Putamen (tissue), 1 donor: ENCODE data around the gene ATP4B.

Experiments
- DNase-seq: peaks from one replicate; pipeline ENCODE4 v3.0.0-alpha.2; 2016; ENCODE audit warnings: low spot score

Gene ATP4B

DNA sequence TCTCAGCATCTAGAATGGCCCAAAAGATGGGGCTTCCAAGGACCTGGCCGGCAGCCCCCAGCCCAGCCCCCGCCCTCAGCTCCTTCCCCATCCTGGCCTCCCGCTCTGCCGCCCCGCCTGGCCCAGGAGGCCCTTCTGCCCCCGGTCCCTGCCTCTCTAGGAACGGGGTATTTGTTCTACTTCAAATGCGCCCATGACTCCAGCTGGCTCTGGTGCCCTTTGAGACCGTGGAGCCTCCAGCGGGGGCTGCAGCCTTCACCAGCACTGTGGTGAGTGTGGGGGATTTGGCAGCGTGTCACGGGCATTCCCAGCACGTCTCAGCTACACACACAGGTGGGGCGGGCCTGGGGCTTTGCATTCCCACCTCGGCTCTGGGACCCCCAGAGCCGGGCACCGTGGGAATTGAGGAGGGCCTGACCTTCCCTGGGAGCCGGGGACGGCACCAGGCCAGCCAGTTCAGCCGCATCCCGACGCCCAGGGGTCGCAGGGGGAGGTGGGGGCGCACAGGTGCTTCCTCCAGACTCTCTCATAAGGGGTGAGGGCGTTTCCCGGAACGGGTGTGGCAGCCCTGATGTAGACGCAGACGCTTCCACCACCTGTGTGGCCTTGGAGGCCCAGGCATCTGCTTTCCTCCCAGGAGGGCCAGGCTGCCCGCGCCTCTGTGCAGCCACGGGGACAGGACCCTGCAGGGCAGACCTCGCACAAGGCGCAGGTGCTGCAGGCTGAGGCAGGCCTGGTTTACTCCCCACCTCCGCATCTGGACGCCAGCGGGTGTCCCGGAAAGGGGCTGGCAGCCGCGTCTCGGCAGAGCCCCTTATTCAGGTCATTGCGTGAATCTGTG, 947 bp downstream of the ATP4B start:
- DNase-seq = no peak

DNA sequence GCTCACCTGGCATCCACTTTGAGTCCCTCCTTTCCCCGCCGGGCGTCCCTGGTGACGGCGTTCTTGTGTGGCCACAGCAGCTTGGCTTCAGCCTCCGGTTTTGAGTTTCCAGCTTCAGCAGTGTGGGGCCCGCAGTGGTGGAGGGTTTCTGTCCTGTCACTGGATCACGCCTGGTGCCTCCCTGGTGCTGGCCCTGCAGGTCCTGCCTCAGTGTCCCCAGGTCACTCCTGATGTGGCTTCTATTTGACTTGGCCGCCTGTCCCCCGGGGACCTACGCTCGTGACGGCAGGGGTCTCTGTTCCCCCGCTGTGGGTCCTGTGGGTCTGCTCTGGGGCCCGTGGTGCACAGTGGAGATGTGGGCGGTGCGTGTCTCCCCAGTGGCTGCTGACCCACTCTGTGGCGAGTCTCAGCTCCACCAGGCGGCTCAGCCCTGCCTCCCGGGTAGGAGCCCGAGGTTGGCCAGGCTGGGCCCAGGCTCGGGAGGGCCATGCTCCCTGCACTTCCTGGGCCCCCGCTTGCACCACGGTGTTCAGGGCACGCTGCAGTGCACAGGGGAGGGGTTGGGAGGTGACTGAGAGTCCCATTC, 1.9 kb downstream of the ATP4B start:
- DNase-seq = no peak

DNA sequence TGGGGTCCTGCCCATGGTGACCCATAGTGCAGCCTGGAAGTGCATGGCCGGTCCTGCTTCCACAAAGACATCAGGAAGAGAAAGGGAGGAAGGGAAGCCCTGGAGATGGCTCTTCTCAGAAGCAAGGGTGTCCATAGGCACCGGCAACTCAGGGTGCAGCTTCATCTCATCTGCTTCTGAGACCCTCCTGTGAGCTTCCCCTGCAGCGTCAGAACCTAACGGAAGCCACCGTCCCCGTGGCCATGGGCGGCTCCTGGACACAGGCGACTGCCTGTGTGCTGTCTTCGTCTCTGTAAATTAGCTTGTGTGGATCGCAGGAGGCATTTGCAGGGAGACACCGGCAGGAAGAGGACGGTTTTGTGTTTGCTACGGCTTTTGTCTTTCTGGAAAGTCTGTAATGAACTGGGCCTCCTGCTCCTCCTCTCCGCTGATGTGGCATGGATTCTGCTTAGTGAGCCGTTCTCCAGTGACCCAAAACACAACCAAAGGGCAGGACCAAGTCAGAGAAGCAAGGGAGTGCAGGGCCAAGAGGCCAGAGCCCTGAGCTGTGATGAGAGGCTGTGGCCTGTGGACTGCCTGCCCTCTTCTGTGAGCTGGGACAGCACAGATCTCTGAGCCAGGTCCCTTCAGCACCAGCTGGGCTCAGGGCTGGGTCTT, 2.5 kb downstream of the ATP4B start:
- no peak for DNase-seq

DNA sequence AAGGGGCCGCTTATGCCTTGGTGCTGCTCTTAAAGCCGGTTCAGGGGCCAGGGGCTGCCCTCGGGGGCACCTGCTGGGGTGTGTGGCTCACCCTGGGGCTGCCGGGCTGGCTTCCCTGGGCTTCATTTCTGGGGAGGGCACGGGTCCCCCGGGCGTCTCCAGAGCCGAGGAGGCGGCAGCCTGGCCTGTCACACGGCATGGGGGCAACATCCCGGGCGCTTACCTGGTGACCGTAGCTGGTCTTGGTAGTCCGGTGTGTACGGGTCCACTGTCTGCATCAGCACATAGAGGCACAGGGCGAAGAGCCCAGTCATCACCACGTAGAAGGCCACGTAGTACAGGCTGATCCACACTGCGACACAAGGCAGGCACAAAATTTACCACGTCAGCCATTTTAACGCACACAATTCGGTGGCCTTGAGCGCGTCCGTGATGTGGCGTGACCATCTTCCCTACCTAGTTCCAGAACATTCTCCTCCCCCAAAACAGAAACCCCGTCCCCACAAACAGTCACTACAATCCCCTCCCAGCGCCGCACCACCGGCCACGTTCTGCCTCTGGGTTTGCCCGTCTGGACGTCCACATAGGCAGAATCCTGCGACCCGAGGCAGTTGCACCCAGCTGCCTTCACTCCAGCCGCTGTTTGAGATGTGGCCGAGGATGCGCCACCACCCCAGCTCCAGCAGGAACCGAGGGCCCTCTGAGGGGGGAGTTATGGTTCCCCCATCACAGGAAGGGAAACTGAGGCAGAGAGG, 3.2 kb downstream of the ATP4B start:
- DNase-seq = no peak

DNA sequence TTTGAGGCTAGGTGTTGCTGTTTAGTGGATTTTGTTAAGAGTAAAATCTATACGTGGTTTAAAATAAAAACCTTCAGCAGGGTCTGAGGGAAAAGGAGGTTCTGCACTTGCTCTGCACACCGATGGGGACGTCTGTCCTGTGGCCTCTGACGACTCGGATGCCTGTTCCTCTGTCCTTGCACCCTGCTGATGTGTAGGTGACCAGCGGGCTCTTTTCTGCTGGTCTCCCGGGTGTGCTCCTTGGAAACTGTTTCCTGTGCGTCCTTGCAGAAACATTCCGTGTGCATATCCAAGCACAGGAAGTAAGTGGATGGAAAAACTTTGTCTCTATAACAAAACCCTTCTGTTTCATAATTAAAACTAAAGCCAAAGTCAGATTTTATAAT, 3.8 kb downstream of the ATP4B start:
- no peak for DNase-seq

DNA sequence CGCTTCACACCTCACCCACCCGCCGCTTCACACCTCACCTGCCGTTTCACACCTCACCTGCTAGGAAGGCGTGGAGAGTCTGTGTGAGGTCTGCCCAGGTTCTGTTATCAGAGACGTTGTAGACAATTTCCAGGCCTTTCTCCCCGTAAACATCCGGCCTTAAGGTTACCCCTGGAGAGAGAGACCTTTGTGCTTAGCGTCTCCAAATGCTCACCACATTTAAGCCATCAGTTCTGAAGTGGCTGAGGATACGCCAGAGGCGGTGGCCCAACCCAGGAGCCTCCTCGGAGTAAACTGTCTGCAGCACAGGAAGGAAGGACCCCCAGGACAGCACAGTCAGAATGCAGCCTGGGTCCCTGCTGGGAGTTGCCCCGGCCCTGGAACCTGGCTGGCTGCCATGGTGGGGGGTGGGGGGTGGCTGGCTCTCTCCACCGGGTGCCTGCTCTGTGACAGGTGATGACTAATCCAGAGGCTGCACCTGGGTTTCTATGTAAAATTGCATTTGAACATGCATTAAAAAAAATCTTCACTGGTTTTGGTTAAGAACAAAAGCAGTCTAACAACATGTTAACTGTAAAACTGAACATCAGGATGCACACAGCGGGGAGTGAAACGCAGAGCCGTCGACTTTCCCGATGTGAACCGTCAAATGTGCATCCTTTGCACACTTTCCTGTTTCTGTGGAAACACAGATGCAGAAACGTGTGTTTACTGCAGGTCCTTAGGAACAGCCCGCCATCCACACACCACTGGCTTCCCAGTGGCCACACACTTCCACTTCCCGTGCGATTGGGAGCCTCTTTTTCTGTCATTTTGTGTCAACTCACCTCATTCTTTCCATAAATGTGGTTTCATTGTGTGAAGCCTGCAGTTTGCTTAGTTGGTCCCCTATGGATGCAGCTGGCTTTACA, 4.5 kb downstream of the ATP4B start:
- no peak for DNase-seq

DNA sequence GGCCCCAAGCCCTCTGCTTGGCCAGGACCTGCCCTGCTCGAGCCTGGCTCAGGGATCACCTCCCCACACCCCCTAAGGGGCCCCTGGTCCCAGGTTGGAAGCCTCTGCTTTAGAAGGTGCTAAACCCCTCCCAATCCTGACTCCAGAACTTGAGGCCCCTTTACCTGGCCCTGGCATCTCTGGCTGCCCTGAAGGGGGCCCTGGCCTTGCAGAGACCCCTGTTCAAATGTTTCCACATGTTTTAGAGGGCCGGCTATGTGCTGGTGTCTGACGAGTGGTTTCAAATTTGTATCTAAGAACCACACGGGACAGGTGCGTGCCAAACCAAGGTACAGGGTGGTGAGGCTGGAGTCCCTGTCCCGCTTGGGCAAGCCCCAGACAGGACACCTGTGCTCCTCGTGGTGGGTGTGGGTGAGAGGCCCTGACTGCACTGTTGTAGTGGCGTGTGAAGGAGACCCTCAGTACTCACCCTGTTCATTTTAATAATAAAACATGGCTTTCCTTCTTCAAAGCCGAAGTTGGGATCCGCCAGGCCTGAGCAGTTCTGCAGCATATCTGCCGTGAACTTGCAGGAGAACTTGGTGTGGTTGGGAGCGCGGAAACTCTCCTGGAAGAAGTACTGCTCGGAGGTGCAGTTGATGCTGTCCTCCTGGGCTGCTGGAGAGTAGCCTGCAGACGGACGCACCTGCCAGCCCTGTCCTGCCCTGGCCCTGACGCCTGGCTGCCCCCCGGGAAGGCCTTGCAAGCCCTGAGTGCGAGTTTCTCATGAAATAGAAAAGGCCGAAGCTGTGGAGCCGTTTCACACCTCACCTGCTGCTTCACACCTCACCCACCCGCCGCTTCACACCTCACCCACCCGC, 5.4 kb downstream of the ATP4B start:
- DNase-seq = no peak

DNA sequence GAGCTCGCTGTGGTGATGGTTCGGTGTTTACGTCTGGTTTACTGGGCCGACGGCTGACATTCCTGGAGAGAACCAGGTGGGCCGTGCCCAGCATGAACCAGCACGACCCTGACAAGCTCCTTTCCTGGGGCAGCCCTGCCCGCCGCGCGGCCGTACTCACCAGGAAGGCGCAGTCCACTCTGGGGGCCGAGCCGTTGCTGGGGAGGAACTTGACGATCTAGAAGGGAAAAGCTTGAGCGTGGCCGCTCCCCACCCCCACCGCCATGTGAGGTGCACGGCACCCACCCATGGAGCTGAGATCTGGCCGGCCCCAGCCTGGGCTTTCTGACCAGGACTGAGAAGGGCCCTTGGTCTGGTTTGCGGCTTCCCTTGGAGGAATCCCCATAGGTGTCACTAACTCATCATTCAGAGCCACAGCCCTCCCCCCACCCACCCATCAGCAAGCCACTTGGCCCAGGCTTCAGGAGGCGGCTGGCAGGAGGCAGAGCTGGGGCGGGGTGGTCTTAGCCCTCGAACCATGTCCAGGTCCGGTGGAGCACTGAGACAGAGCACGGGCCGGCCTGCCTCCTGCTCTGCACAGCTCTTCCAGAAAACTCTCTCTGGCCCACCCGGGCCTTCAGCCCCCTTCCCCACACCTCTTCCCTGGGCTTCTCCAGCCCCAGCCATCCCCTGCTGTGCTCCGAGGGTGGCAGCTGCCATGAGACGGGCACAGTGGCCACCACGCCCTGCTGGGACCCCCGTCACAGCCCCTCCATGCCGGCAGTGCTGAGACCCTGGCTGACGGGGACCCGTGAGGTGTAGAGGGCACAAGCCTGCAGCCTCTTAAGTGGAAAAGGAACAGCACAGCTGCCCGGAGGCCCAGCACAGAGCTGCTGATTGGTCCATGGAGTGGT, 6.2 kb downstream of the ATP4B start:
- DNase-seq = no peak

DNA sequence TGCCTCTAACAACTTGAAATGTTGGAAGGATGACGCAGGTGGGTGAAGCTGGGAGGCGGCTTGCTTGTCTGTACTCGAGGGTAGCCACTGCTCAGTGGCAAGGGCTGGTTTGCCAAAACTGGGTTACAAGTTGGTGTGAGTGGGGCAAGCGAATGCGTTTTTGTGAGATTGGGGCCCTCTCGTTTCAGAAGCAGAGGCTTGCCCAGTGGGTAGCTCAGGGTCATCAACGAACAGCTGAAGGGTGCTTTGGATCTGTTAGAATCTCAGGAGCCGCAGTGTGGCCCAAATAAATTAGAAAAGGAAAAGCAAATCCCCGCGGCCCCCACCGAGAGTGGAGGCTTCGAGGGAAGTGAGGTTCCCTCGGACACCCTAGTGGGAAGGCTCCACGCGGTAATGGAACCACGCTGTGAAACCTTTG, 7.3 kb downstream of the ATP4B start:
- no peak for DNase-seq

DNA sequence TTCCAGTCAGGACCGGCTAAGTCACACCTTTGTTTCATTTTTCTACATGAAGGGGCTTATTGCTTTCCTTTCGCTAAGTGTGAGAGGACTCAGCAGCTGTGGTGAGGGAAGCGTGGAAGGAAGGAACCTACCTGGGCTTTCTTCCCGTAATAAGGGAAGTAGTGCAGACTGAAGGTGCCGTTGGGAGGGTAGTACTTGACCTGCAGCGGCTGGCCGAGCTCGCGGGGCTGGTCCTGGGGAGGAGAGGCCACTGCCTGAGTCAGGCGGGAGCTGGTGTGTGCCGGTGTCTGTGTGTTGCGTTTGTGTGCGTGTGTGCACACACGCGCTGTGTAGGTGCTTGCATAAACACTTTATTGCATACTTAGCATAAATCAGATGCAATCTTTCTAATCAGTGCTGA, 7.7 kb downstream of the ATP4B start:
- no peak for DNase-seq

DNA sequence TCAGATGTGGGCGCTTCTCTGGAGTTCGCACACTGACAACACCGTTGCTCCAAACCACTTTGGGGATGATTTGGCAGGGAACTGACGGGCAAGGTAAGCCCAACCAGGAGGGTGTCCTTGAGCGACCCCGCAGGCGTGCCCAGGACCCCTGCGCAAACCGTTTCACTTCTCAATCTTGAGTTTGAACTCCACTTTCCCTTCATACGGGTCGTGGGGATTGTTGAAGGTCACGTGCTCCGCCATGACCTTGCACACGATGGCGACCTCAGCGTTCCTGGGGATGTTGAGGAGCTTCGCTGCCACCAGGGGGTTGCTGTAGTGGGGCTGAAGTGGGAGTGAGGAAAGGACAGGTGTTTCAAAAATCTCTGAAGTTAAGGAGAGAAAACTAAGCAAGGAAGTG, 8.8 kb downstream of the ATP4B start:
- DNase-seq = no peak

DNA sequence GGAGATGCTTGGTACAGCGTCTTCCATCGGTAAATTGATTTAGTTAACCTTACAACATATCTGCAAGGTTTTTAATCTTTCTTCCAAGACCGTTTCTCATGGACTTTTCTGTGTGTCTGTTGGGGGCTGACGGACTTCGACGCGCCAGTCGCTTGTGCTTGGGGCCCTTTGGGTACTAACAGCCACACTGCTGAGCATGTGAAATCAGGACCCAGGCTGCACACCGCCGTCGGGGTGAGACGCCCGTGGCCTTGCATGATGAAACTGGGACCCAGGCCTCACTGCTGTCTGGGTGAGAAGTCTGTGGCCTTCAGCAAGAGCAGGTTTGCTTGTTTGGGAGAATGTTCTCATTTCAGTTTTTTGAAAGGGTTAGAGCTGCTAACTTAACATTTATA, 9.8 kb downstream of the ATP4B start:
- no peak for DNase-seq

DNA sequence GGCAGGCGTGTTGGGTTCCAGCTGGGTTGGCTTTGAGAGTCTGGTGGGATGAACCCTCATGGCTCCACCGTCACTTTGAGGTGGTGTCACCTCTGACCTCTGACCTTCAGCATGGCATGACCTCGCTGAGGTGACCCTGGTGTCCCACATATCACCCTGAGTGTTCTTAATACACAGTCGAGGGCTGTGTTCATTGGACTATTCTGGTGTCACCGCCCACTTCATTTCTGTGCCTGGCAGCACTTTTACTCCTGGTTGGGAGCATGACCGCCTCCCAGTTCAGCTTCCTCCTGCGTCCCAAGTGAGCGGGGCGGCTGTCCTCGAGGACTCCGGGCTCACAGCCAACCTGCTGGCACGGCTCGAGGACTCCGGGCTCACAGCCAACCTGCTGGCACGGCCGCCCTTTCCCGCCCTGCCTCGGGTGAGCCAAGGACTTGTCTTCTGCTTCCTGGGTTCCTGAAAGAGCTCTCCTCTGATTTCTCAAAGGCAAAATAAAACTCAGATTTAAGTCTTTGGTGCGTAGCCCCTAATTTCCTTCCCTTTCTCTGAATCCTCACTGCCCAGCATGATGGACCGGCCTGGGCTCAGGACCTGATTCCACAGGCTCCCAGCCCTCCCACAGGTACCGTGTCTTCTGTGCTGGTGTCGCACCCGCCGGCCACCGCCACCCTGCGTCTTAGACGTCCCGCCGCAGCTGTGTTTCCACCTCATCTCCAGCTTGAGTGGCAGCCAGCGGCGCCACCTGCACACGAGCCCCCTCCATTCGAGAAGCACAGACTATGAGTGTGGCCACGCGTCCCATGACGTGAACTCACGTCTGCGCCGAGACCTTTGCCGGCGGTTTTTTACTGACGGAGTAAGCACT, 10.4 kb downstream of the ATP4B start:
- peak; percentile 81 for DNase-seq

DNA sequence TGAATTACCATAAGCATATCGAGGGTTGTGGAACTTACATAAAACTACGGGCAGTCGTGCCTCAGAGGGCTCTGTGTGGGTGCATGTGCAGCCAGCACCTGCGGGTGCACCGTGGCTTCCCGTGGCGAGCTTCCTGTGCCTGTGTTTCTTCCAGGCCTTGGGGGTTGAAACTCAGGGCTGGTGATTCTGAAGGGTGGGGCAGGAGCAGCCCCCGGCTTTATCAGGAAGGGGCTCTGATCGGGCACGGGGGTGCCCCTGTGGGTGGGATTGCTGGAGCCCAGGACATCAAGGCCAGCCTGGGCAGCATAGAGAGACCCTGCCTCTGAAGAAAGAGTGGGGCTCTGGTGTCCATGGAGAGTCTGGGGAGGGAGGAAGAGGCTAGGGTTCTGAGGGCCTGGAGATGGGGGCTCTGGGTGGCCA, 11.1 kb downstream of the ATP4B start:
- DNase-seq = no peak

DNA sequence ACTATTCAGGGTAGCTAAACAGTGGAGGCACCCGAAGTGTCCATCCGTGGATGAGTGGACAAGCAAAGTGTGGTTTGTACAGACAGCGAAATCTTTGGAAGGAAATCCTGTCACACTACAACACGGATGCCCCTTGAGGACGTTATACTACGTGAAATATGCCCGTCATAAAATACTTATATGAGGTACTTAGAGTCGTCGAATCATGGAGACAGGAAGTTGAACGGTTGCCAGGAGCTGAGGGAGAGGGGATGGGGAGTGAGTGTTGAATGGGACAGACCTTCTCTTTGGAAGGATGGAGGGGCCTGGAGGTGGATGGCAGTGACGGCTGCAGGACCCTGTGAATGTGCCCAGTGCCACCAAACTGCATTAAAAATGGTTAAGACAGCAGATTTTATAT, 11.6 kb downstream of the ATP4B start:
- no peak for DNase-seq

DNA sequence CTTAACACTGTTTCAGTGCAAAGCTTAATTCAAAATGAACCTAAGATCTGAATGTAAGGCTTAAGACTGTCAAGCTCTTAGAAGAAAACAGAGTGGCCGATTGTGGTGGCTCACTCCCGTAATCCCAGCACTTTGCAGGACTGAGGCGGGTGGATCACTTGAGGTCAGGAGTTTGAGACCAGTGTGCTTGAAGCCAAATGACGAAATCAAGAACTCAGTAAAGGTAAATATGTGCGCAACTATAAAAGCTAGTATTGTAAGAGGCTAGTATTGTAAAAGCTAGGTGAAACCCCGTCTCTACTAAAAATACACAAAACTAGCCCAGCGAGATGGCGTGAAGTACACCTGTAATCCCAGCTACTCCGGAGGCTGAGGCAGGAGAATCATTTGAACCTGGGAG, 12.7 kb downstream of the ATP4B start:
- DNase-seq = no peak

DNA sequence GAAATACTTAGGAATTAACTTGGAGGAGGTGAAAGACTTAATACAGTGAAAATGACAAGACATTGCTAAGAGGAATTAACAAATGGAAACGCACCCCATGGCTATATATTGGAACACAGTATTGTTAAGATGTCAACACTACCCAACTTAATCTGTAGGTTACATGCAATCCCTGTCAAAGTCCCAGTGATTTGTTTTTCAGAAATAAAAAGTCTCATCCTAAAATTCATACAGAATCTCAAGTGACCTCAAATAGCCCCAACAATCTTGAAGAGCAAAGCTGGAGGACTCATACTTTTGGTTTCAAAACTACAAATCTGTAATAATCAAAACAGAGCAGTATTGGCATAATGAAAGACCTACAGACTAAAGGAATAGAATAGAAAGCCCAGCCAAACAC, 13.2 kb downstream of the ATP4B start:
- no peak for DNase-seq

DNA sequence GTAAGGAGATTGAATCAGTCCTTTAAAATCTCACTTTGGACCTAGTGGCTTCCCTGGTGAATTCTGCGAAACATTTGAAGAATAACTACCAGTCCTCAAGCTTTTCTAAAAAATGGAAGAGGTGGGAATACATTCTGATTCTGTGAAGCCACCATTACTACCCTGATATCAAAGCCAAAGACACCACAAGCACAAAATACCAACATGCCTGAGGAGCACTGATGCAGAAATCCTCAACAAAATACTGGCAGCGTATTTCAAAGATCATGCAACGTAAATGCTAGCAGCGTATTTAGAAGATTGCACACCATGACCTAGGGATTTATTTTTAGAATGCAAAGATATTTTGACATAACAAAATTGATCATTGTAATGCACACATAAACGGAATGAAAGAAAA, 14.4 kb downstream of the ATP4B start:
- no peak for DNase-seq

DNA sequence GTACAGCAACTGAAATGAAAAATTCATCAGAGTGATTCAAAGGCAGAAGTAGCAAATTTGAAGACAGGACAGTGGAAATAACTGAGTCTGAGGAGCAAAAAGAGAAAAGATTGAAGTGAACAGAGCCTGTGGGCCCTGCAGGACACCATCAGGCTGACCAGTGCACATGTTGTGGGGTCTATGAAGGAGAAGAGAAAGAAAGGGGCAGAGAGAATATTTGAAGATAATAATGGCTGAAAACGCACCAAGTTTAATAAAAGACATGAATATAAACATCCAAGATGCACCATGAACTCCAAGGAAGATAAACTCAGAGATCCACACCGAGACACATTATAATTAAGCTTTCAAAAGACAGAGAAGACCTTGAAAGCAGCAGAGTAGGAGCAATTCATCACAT, 15.4 kb downstream of the ATP4B start:
- DNase-seq = no peak
